Fibroblast of lung (primary cell): ENCODE results near the gene CCNF. TPM values are rescaled to one million over a fixed set of nuclear protein-coding genes. Genes with fewer than 3 reads are reported as not detected.
A peak's percentile ranks its signal among the peaks of the same experiment; 100 is the strongest.

Source experiments
- DNase-seq, 2 donors: peaks; one replicate each; pipeline versions ENCODE4 v3.0.0 to v3.0.0-alpha.2; 2010; ENCODE audit warnings: low read depth in 2 of 2
- H2AFZ ChIP-seq: 2 replicates; pipeline ENCODE4 v1.5.1; 2012; ENCODE audit warnings: low read length, control low read depth, inconsistent platforms
- H3K27ac ChIP-seq: 2 replicates; pipeline ENCODE4 v1.5.1; 2011; ENCODE audit warnings: low read length, control low read depth; ENCODE audit not compliant: insufficient read depth
- H3K27me3 ChIP-seq: 2 replicates; pipeline ENCODE4 v1.5.1; 2011; ENCODE audit warnings: mild to moderate bottlenecking, low read length; ENCODE audit not compliant: control insufficient read depth, insufficient read depth
- H3K36me3 ChIP-seq: 2 replicates; pipeline ENCODE4 v1.5.1; 2011; ENCODE audit warnings: low read length; ENCODE audit not compliant: control insufficient read depth, insufficient read depth
- H3K4me1 ChIP-seq: 2 replicates; pipeline ENCODE4 v1.5.1; 2011; ENCODE audit warnings: low read length; ENCODE audit not compliant: control insufficient read depth, insufficient read depth; ENCODE audit errors: extremely low read depth
- H3K4me2 ChIP-seq: 2 replicates; pipeline ENCODE4 v1.5.1; 2011; ENCODE audit warnings: low read length, control low read depth; ENCODE audit not compliant: insufficient read depth; ENCODE audit errors: extremely low read depth
- H3K4me3 ChIP-seq, 4 experiments: fragments of 200-600 bp in 1 of 4; sonication (generic) in 1 of 4; replicated peaks in 1 of 4; 2 replicates each; pipeline ENCODE4 v1.5.1; 2011 to 2016; ENCODE audit warnings: low read length in 4 of 4, low read depth in 3 of 4, mild to moderate bottlenecking in 3 of 4, control low read depth in 2 of 4, inconsistent platforms in 1 of 4, mixed read lengths in 1 of 4; ENCODE audit not compliant: insufficient read depth in 1 of 4; ENCODE audit errors: control extremely low read depth in 1 of 4
- H3K79me2 ChIP-seq: 2 replicates; pipeline ENCODE4 v1.5.1; 2012; ENCODE audit warnings: mild to moderate bottlenecking, low read length, inconsistent platforms; ENCODE audit not compliant: control insufficient read depth, insufficient read depth
- H3K9ac ChIP-seq: 2 replicates; pipeline ENCODE4 v1.5.1; 2011; ENCODE audit warnings: mild to moderate bottlenecking, low read length, control low read depth; ENCODE audit not compliant: insufficient read depth
- H3K9me3 ChIP-seq: 2 replicates; pipeline ENCODE4 v1.5.1; 2012; ENCODE audit warnings: low read depth, low read length; ENCODE audit not compliant: control insufficient read depth, insufficient read depth
- H4K20me1 ChIP-seq: 2 replicates; pipeline ENCODE4 v1.5.1; 2011; ENCODE audit warnings: low read length; ENCODE audit not compliant: control insufficient read depth, insufficient read depth; ENCODE audit errors: extremely low read depth
- EZH2 ChIP-seq: IDR thresholded peaks from 2 replicates; pipeline ENCODE4 v1.5.1; 2012; ENCODE audit warnings: low read length, control low read depth, mild to moderate bottlenecking; ENCODE audit errors: missing control alignments
- polyA plus RNA-seq, 2 donors: library from polyadenylated mRNA; depleted of rRNA in 1 of 2; stranded (reverse) in 1 of 2; unstranded in 1 of 2; fragments of >200 nt; gene quantifications; 2 replicates each; pipeline ENCODE4 v1.2.1, GENCODE V29; 2011 to 2012; ENCODE audit warnings: missing spikeins in 1 of 2
- total RNA-seq: library from RNA; depleted of rRNA; stranded (reverse); fragments of >200 nt; gene quantifications from 2 replicates; pipeline ENCODE4 v1.2.1, GENCODE V29; 2014
- TF ChIP-seq, protein P1 (sequence below), 2 donors: IDR thresholded peaks in 1 of 2; conservative IDR thresholded peaks in 1 of 2; 1 replicate in 1 of 2; 2 replicates in 1 of 2; pipeline ENCODE4 v1.5.1; 2011 to 2012; ENCODE audit warnings: low read length in 2 of 2, control low read depth in 1 of 2, inconsistent platforms in 1 of 2, low read depth in 1 of 2, mild to moderate bottlenecking in 1 of 2

Gene CCNF
- total and polyA plus RNA-seq, 2 donors (not counting 1 experiment from before 2014, with no cell fraction given) = 3.8 to 7.3 TPM

DNA sequence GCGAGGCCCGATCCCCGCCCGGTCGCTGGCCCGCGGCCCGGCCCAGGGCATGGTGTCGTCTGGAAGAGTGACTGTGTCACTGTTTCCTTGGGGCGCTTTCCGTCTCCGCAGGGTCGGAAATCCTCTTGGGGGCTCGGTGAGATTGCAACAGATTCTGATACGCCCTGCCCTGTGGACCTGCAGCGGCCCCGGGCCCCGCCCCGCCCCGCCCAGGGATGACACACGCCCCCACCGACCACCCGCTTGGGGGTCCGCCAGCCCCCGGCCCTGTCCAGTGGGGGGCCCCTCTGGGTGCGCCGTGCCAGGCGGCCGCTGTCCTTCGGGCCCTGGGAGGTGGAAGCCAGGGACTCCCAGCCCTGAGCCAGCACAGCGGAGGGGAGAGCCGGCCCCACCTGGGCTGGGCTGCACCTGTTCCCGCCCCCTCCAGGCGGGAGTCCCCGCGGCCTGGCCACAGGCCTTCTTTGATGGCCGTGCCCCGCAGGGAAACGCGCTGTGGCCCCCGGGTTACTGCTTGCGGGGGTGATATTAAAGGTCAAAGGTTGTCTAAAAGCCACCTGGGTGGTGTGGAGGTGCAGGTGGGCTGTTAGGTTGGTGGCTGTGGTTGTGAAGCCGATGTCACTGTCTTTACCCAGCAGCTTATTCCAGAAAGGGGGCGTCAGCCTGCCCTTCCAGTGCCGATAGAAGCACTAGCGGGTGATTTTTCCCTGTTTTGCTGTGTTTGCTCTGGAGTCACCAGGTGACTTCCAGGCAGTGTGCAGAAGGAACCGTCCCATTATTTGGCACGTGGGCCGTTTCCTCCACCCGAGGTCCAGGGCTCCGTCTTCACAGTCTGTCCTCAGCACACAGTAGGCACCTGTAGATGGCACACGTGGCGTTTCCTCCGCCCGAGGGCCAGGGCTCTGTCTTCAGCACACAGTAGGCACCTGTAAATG is 46.4 kb downstream of the CCNF start:
- H3K27ac ChIP-seq = no peak overlapping the region
- H3K79me2 ChIP-seq = peaks cover 3% of the 10 kb centered on the region
- TF ChIP-seq, protein P1, sequence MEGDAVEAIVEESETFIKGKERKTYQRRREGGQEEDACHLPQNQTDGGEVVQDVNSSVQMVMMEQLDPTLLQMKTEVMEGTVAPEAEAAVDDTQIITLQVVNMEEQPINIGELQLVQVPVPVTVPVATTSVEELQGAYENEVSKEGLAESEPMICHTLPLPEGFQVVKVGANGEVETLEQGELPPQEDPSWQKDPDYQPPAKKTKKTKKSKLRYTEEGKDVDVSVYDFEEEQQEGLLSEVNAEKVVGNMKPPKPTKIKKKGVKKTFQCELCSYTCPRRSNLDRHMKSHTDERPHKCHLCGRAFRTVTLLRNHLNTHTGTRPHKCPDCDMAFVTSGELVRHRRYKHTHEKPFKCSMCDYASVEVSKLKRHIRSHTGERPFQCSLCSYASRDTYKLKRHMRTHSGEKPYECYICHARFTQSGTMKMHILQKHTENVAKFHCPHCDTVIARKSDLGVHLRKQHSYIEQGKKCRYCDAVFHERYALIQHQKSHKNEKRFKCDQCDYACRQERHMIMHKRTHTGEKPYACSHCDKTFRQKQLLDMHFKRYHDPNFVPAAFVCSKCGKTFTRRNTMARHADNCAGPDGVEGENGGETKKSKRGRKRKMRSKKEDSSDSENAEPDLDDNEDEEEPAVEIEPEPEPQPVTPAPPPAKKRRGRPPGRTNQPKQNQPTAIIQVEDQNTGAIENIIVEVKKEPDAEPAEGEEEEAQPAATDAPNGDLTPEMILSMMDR (conservative IDR thresholded peaks at IDR 0.05 in 1 of 2, IDR thresholded peaks at IDR 0.05 in 1 of 2; ENCODE audit: low read depth in 1 of 2, low read length in 2 of 2) = no peak
- TF ChIP-seq EZH2 = no peak
- peaks cover 9% of the 10 kb centered on the region for H3K4me1 ChIP-seq
- no peak overlapping the region for H2AFZ ChIP-seq
- H3K9ac ChIP-seq = peak overlapping the region; percentile 71
- no peak for DNase-seq
- H3K4me2 ChIP-seq = peak overlapping the region; percentile 71
- no peaks in the 10 kb centered on the region for H3K9me3 ChIP-seq
- no peaks in the 10 kb centered on the region for H3K36me3 ChIP-seq
- H4K20me1 ChIP-seq = no peaks in the 10 kb centered on the region
- no peaks in the 10 kb centered on the region for H3K27me3 ChIP-seq
- H3K4me3 ChIP-seq = peak overlapping the region; percentile 23 to 72 (median 54)

DNA sequence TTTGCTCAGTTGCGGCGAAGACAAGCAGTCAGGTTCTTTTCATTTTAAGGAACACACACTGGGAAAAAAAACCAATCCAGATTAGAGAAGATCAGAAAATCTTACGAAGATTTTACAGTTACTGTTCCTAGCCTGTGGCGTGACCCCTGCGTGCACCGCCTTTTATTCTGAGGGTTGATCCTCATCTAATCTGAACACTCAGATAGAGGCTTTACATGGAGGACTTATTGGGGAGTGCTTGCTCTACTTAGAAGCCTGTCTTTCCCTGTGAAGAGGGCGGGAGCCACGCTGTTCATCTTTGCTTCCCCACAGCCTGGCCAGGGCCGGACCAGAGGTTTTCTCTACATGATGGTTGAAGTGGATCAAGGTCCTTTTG is 47.1 kb downstream of the CCNF start:
- no peak for DNase-seq
- no peaks in the 10 kb centered on the region for H3K9me3 ChIP-seq
- no peak overlapping the region for H3K4me2 ChIP-seq
- H3K27ac ChIP-seq = no peak overlapping the region
- H4K20me1 ChIP-seq = no peaks in the 10 kb centered on the region
- peaks cover 7% of the 10 kb centered on the region for H3K4me1 ChIP-seq
- no peak overlapping the region for H2AFZ ChIP-seq
- H3K27me3 ChIP-seq = no peaks in the 10 kb centered on the region
- no peak overlapping the region for H3K4me3 ChIP-seq
- peaks cover 3% of the 10 kb centered on the region for H3K79me2 ChIP-seq
- H3K36me3 ChIP-seq = no peaks in the 10 kb centered on the region
- no peak overlapping the region for H3K9ac ChIP-seq
- TF ChIP-seq, protein P1 (conservative IDR thresholded peaks at IDR 0.05 in 1 of 2, IDR thresholded peaks at IDR 0.05 in 1 of 2; ENCODE audit: low read depth in 1 of 2, low read length in 2 of 2) = no peak
- no peak for TF ChIP-seq EZH2

DNA sequence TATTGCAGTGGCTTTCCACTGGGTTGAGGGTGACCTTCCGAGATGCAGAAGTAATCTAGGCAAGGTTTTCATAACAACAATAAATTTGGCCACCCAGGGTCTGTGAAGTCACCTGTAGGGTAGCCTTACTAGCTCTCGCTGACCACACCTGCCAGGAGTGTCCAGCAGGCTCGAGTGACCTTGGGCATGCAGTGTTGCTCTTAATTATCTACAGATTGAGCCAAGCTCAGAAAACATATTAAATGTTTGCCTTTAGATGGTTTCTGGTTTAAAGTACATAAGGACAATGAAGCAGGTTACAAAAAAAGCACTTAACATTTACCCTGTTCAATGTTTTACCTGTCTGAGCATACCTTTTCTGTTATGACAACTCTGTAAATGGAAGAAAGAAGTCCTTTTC is 47.5 kb downstream of the CCNF start:
- Histone ChIP-seq H3K4me3 (no peak overlapping the region), H3K9ac (no peak overlapping the region), H3K9me3 (no peaks in the 10 kb centered on the region), H3K27ac (no peak overlapping the region), H3K4me2 (no peak overlapping the region), H3K36me3 (no peaks in the 10 kb centered on the region), H3K79me2 (peaks cover 3% of the 10 kb centered on the region), H3K27me3 (no peaks in the 10 kb centered on the region), H2AFZ (no peak overlapping the region), H3K4me1 (peaks cover 4% of the 10 kb centered on the region), H4K20me1 (no peaks in the 10 kb centered on the region)
- TF ChIP-seq, protein P1 (conservative IDR thresholded peaks at IDR 0.05 in 1 of 2, IDR thresholded peaks at IDR 0.05 in 1 of 2; ENCODE audit: low read depth in 1 of 2, low read length in 2 of 2) = no peak
- TF ChIP-seq EZH2 = no peak
- DNase-seq = no peak
